ENCODE data around the gene CRMP1.

DNA sequence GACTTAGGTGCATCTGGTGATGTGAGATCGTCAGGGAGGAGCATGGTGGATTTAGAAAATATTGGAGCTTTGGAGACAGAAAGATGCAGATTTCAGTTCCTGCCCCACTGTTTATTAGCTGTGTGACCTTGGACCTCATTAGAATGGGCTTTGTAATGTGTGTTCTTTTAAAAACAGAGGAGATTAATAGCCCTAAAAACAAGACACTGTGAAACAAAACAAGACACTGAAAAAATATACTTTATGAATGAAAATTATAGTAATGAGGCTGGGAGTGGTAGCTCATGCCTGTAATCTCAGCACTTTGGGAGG is 102.4 kb downstream of the CRMP1 start:
- no peak for TF ChIP-seq FOXM1 (IDR thresholded peaks at IDR 0.05; ENCODE audit: low read depth)
- no peak for TF ChIP-seq FOXM1 (CRISPR knock-in tag; IDR thresholded peaks at IDR 0.05; ENCODE audit: low read depth)
- TF ChIP-seq, protein P1, sequence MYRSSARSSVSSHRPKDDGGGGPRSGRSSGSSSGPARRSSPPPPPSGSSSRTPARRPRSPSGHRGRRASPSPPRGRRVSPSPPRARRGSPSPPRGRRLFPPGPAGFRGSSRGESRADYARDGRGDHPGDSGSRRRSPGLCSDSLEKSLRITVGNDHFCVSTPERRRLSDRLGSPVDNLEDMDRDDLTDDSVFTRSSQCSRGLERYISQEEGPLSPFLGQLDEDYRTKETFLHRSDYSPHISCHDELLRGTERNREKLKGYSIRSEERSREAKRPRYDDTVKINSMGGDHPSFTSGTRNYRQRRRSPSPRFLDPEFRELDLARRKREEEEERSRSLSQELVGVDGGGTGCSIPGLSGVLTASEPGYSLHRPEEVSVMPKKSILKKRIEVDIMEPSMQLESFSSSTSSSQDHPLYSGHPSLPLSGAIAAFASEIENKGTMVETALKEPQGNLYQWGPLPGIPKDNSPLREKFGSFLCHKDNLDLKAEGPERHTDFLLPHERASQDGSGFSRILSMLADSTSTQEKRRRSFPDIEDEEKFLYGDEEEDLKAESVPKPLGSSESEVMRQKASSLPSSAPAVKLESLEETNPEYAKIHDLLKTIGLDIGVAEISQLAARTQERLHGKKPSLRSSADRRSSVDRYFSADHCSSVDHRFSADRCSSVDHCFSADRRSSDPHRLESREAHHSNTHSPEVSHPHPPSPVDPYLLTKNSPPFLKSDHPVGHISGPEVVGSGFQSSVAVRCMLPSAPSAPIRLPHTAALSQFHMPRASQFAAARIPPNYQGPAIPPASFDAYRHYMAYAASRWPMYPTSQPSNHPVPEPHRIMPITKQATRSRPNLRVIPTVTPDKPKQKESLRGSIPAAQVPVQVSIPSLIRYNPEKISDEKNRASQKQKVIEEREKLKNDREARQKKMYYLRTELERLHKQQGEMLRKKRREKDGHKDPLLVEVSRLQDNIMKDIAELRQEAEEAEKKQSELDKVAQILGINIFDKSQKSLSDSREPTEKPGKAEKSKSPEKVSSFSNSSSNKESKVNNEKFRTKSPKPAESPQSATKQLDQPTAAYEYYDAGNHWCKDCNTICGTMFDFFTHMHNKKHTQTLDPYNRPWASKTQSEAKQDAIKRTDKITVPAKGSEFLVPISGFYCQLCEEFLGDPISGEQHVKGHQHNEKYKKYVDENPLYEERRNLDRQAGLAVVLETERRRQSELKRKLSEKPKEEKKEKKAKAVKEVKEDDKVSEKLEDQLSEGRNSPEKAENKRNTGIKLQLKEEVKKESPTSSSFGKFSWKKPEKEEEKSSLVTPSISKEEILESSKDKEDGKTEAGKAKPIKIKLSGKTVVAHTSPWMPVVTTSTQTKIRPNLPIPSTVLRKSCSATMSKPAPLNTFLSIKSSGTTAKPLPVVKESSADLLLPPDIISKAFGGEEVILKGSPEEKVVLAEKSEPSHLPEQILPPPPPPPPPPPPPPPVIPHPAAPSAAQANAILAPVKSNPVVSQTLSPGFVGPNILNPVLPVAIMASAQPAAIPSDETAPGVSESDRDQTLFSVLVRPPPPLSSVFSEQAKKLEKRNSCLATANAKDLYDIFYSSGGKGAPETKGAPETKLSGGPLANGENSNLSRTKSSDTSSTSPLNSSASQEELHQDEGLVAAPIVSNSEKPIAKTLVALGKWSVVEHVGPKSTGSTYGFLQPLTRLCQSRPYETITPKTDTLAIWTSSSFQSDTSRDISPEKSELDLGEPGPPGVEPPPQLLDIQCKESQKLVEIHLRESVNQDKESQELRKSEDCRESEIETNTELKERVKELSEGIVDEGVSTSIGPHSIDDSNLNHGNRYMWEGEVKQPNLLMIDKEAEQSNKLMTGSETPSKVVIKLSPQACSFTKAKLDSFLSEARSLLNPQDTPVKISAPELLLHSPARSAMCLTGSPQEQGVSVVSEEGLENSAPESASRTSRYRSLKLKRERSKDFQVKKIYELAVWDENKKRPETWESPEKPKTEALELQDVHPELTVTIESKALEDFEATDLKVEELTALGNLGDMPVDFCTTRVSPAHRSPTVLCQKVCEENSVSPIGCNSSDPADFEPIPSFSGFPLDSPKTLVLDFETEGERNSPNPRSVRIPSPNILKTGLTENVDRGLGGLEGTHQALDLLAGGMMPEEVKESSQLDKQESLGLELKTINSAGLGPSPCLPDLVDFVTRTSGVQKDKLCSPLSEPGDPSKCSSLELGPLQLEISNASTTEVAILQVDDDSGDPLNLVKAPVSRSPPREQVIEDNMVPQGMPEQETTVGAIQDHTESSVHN (IDR thresholded peaks at IDR 0.05; ENCODE audit: borderline replicate concordance in 1 of 2, low read depth in 1 of 2), result no peak
- TF ChIP-seq ZNF551 (CRISPR knock-in tag; IDR thresholded peaks at IDR 0.05), result no peak
- no peak for TF ChIP-seq CBX8 (IDR thresholded peaks at IDR 0.05; ENCODE audit: borderline replicate concordance, extremely low read depth, low read depth, low read length, poor library complexity, severe bottlenecking)
- TF ChIP-seq ZNF274 (IDR thresholded peaks at IDR 0.05; ENCODE audit: borderline replicate concordance, low read depth, low read length), result no peak
- TF ChIP-seq, protein P2, sequence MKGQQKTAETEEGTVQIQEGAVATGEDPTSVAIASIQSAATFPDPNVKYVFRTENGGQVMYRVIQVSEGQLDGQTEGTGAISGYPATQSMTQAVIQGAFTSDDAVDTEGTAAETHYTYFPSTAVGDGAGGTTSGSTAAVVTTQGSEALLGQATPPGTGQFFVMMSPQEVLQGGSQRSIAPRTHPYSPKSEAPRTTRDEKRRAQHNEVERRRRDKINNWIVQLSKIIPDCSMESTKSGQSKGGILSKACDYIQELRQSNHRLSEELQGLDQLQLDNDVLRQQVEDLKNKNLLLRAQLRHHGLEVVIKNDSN (CRISPR knock-in tag; IDR thresholded peaks at IDR 0.05), result no peak
- no peak for TF ChIP-seq GTF2F1 (IDR thresholded peaks at IDR 0.05; ENCODE audit: low read depth, low read length)
- no peak for TF ChIP-seq TCF7L2 (IDR thresholded peaks at IDR 0.05; ENCODE audit: low read depth, low read length)
- TF ChIP-seq EZH2 (IDR thresholded peaks at IDR 0.05; ENCODE audit: borderline replicate concordance, low read depth, low read length), result no peak
- TF ChIP-seq, protein P3, sequence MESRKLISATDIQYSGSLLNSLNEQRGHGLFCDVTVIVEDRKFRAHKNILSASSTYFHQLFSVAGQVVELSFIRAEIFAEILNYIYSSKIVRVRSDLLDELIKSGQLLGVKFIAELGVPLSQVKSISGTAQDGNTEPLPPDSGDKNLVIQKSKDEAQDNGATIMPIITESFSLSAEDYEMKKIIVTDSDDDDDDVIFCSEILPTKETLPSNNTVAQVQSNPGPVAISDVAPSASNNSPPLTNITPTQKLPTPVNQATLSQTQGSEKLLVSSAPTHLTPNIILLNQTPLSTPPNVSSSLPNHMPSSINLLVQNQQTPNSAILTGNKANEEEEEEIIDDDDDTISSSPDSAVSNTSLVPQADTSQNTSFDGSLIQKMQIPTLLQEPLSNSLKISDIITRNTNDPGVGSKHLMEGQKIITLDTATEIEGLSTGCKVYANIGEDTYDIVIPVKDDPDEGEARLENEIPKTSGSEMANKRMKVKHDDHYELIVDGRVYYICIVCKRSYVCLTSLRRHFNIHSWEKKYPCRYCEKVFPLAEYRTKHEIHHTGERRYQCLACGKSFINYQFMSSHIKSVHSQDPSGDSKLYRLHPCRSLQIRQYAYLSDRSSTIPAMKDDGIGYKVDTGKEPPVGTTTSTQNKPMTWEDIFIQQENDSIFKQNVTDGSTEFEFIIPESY (CRISPR knock-in tag; IDR thresholded peaks at IDR 0.05), result no peak
- no peak for TF ChIP-seq RCOR1 (IDR thresholded peaks at IDR 0.05; ENCODE audit: borderline replicate concordance in 1 of 2, low read depth in 2 of 2, low read length in 2 of 2)
- no peak for TF ChIP-seq POLR2A (conservative IDR thresholded peaks at IDR 0.05)
- TF ChIP-seq U2AF1 (optimal IDR thresholded peaks at IDR 0.05; ENCODE audit: low read depth, low read length), result no peak
- no peak for TF ChIP-seq TBP (optimal IDR thresholded peaks at IDR 0.05; ENCODE audit: low read depth, low read length)
